Suppressor macrophage treated with lipopolysaccharide for 1 hour (primary cell): ENCODE data around the gene REV1.
"Not testable (repeated sequence)": the region's sequence is repeated elsewhere in the genome, so short reads cannot be mapped to it uniquely, and the experiment has no call there.

Experiments
- DNase-seq, 3 donors: peaks; one replicate each; pipeline ENCODE4 v3.0.0-alpha.2; 2020 to 2022

The REV1 gene

DNA sequence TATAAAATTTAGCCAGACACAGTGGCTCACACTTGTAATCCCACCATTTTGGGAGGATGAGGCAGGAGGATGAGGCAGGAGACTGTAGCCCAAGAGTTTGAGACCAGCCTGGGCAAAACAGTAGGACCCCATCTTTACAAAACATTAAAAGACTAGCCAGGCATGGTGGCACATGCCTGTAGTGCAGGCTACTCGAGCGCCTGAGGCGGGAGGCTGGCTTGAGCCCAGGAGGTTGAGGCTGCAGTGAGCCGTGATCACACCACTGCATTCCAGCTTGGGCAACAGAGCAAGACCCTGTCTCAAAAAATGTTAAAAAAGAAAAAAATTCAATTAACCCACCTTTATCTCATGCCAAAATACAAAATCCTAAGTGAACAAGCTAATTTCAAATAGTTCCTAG, 4.0 kb downstream of the REV1 start:
- DNase-seq, result no peak

DNA sequence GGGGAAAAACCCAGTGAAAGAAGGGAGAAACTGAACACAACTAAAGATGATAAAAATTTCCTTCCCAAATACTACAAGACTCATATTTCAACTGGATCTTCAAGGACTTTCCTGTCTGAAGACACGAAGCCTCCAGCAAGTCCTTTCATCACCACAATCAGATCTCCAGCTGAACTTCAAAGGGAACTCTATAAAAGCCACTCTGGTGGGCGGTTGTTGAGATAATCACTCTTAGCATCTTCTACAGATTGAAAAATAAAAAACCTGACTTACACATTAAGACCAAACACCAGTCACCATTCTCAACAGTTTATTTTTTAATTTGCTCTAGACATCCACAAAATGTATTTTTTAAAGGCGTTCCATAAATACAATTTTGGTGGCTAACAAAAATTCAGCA, 4.4 kb downstream of the REV1 start:
- DNase-seq, result peak; percentile 72 to 79 (median 75)

DNA sequence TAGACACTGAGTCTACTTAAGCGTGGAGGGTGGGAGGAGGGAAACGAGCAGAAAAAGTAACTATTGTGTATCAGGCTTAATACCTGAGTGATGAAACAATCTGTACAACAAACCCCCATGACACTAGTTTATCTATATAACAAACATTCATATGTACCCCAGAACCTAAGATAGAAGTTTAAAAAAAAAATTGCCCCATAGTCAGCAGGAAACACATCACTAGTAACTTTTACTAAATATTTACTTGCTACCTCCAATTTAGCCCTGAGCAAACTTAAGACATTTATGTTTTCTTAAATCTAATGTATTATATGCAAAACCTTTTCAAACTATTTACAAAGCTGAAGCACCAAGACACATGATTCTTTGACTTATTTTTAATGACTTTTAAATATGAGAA, 5.6 kb downstream of the REV1 start:
- no peak for DNase-seq

DNA sequence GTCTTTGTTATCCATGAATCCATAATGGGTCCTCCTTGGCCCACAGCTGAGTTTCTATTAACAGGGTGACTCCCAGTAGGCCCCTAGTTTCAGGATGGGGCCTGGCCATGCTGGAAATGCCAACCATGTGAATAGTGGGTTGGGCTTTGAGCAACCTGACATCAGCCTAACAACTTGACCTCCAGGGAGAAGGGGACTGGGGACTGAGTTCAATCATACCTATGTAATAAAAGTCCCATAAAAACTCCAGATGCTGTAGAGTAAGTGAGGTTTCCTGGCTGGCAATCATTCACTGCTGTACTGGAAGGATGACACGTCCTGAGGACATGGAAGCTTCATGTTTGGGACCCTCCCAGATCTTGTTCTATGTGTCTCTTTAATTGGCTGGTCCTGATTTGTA, 7.9 kb downstream of the REV1 start:
- DNase-seq, result peak in 2 of 3 donors; percentile 31 to 49

DNA sequence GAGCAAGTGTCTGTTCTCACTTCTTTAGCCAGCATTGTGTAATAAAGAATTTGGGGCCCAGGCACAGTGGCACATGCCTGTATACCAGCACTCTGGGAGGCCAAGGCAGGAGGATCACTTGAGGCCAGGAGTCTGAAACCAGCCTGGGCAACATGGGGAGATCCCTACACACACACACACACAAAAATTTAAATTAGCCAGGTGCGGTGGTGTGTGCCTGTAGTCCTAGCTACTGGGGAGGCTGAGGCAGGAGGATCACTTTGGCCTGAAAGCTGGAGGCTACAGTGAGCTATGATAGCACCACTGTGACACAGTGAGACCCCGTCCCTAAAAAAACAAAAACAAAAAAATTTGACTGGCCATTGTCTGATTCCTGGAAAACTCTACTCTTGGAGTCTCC, 8.3 kb downstream of the REV1 start:
- no peak for DNase-seq

DNA sequence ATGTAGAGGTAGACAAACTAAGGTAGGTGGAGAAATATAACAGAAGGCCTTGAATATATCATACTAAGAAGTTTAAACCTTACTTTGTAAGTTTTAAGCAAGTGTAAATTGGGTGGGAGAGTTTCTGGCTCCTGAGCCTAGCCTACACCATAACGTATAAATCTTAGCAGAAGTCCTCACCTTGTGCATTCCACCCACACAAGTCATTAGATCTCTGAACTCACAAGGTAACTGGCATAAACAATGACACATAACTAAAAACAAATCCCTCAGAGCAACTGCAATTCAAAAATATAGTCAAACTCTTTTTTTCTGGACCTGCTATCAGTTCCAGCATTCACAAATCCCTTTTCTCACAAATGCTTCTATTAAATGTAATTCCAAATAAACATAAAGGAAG, 9.4 kb downstream of the REV1 start:
- DNase-seq, result no peak

DNA sequence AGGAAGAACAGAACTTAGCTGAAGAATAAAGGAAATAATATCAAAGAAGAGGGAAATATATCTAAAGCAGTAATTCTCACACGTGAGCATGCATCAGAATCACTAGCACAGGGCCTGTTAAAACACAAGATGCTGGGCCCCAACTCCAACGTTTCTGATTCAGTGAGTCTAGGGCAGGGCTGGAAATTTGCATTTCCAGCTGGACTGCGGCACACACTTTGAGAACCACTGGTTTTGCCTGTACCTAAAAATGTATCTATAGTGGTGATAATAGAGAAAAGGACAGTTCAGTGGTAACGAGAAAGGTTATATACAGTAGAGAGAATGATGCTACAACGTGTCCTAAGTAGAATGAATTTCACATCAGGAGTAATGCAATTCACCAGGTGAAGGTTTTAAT, 11.2 kb downstream of the REV1 start:
- DNase-seq, result peak; percentile 20 to 39 (median 32)

DNA sequence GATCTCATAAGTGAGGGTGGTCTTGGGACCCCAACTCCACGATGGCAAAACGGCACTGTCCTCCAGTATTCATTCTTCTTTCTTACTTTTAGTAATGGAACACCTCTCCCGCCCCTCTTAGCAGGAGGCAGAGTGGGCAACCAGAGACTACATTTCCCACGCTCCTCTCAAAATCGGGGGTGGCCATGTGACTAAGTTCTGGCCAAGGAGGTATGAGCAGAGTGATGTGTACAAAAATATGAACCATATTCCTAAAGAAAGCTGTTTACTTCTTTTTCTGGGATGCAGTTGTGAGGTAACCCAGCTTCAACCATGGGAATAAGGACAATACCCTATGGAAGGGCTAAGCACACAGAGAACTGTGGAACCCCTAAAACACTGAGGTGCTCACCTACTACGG, 12.8 kb downstream of the REV1 start:
- DNase-seq, result no peak

DNA sequence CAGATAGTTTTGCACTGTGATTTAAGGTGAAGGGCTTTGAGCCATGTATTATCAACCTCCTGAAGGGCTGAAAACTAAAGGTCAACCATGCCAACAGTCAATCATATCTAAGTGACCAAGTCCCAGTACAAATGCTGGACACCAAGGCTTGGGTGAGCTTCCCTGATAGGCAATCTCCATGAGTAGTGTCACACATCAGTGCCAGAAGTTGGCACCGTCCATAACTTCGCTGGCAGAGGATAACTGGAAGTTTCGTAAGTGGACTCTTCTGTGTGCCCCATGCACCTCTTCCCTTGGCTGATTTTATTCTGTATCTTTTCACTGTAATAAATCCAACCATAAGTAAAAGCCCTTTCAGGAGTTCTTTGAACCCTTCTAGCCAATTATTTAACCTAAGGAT, 13.2 kb downstream of the REV1 start:
- DNase-seq, result no peak

DNA sequence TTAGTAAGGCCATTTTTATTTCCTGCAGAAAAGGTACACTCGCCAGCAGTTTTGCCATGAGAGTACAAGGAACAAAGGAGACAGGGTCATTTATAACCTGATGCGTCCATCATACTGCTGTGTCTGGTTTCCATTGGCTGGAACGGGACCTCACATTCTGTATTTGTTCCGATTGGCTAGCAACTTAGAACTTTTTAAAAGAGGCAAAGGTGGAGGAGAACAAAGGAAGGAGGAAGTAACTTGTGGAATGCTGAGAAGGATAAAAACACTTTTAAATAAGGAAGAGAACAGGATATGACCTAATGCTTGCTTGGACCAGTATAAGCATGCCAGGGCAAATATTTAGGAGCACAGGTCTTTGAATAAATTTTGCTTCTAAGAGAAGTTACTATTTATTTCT, 14.7 kb downstream of the REV1 start:
- DNase-seq, result not testable (repeated sequence)

DNA sequence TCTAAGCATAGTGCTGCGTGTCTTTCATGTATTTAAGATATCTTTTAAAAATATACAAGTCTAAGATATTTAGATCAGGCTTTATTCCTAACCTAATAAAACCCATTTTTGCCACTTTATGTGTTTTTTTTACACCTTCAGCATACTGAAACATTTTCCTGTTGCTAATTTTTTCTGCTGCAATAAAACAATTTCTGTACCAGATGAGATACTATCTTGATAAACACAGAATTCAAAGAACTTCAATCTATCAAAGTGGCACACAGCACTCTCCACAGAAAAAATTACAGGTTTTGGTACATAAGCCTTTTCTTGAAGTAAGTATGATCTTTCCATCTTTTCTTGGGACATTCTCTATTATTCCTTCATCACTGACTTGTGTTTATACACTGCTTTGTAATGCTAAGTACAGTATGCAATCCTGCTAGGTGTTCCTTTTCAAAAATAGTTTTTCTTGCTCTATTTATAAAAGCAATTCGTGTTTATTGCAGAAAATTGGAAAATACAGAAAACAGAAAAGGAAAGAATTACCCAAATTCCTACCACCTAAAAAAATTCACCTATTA, 16.2 kb downstream of the REV1 start:
- DNase-seq, result no peak

DNA sequence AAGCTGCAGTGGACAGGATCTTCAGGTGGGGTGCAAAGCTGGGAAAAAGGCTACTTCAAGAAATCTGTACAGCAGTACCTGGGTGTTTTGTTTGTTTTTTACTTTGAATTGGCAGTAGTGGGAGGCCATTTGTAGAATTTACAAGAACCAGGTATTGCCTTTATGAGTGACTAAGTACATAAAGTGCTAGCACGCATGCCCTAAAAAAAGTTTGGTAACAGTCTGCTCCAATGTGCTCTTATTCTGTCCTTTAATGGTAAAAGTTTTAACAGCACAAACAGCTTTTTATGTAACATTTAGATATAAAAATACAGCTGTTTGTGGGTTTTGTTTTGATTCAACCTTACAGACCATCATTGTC, 17.2 kb downstream of the REV1 start:
- no peak for DNase-seq

DNA sequence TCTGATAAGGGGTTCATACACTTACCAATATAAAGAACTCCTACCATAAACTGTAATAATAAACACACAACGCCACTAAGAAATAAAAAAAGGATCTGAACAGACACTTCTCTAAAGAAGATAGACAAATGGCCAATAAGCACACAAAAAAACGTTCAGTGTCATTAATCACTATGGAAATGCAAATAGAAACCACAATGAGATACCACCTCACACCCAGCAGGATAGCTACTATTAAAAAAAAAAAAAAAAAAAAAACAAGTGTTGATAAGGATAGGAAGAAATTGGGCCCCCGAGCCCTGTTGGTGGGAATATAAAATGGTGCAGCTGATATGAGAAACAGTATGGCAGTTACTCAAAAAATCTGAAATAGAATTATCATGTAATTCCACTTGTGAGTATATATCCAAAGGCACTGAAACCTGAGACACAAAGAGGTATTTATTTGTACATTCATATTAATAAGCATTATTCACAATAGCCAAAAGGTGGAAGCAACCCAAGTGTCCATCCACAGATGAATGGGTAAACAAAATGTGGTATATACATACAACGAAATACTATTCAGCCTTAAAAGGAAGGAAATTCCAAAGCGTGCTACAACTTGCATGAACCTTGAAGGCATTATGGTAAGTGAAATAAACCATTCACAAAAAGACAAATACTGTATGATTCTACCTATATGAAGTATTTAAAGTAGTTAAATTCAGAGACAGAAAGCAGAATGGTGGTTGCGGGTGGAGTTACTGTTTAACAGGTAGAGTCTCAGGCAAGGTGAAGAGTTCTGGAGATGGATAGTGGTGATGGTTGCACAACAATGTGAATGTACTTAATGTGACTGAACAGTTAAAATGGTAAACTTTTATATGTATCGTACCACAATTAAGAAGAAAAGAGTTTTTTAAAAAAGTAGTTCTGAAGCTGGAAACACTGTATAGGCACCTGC, 17.9 kb downstream of the REV1 start:
- no peak for DNase-seq

DNA sequence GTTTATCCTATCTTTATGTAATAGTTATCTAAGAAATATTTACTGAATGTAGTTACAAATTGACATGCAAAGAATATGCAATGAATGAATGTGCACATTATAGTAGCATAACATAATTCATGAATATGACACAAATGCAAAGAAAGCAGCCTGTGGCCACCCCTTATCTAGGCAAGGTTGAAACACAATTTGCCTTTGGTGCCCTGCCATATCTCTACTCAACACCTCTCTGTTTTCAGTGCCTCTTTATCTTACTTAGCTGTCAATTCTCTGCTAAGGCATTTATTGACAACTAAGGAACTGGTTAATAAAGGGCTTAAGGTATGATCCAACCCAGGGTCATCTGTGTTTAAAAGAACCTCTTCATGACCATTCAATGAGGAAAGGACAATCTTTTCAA, 18.9 kb downstream of the REV1 start:
- DNase-seq, result no peak

DNA sequence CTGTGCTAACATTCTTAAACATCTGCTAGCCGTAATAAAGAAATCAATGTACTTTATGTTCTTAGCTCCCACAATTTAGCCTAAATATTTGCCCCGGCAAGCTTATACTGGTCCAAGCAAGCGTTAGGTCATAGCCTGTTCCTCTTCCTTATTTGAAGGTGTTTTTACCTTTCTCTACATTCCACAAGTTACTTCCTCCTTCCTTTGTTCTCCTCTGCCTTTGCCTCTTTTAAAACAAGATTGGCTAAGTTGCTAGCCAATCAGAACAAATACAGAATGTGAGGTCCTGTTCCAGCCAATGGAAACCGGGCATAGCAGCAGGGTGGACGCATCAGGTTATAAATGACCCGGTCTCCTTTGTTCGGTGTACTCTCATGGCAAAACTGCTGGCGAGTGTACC, 19.4 kb downstream of the REV1 start:
- not testable (repeated sequence) for DNase-seq

DNA sequence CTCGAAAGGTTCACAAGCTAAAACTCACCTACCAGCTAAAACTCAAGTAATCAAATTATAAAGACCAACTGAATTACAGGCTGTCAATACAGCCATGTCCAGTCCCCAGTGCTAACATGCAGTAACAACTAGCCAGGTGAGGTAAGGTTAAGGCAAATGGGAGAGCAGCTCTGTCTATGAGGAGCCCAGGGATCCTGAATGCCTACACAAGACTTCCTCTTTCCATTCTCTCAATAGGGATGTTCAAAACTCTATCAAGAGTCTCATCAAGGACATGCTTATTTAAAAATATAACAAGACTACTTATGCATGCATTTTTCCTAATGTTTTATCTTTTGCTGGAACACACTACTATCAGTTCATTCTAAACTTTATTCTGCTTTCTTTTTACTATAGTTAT, 20.4 kb downstream of the REV1 start:
- DNase-seq, result no peak

DNA sequence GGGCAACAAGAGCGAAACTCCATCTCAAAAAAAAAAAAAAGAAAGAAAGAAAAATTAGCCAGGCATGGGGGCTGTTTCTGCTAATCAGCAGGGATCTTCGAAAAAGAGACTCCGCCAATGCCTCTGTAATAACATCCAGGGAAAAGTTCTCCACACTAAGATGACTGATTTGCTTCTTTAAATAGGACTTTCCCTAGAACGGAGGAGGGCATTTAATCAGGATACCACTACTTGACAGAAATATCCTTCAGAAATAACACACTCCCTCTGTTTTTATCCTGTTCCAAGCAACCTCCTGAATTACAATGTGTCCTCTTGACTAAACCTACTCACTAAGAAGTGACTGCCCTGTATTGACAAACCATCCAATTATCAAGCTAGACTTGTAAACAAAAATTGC, 21.7 kb downstream of the REV1 start:
- no peak for DNase-seq

DNA sequence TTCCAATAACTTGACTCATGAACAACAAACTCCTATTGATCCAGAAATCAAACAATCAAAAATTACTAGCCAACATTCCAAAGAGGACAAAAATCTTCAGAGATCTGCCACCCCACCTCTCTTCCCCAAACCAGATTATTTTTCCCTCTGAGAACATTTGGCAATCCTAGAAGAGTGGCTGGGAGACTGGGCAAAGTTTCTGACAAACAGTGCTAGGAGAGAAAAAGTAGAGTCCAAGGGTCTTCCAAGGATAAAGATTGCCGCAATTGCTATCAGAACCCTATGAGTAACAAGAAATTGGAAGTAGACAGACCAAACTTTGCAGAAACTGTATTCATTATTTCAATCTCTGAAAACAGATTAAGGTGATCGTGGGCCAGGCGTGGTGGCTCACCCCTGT, 22.4 kb downstream of the REV1 start:
- no peak for DNase-seq

DNA sequence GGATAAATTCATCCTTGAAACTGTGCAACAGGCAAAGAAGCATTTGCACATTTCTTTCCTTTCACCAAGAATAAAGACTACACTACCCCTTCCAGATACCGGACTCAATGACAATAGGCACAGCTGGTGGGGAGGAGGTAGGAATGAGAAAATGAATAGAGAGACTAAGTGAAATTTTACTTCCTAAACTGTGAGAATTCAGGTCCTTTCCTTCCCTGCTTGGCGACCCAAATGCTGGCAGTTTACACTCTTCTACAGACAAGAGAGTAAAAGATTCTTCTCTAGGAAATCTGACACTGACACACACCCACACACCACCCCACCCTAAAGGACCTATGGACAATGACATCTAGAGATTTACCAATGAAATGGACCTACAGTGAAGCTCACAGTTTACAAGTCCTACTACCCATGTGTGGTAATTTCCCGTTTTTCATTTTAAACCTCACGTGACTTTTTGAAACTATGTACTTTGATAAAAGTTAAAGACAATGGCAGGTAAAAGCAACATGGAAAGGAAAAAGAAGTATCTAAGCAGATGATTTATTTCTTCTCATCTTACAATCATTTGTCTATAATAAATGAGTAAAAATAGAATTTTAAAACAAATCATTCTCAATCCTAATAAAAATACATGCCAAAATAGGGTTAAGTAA, 27.9 kb downstream of the REV1 start:
- no peak for DNase-seq

DNA sequence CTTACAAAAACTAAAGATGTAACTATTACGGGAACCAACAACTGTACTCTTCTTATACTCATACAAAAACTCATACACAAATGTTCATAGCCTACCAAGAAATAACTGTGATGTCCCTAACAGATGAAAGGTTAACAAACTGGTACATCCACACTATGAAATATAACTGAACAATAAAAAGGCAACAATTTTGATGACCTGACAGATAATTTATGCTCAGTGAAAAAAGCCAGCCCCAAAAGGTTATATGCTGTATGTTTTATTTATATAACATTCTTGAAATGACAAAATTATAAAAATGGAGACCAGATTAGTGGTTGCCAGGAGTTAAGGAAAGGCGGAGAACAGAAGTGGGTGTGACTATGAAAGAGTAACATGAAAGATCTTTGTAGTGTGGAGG, 31.3 kb downstream of the REV1 start:
- no peak for DNase-seq

DNA sequence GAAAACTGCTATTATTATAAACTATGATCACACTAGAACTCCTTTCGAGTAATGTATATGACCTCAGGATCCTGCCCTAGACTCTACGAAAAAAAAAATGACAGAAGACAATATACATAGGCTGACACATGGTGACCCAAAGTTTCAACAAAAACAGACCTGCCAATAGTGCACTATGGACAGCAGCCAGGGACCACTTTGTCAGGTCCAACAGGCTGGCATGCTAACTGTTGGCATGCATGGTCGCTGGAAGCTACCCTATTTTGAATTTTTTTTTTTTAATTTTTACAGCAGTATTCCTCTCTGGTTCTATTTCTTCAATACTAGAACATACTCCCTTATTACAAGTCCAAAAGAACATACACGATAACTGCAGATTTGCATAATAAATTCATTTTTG, 38.1 kb downstream of the REV1 start:
- DNase-seq, result no peak

DNA sequence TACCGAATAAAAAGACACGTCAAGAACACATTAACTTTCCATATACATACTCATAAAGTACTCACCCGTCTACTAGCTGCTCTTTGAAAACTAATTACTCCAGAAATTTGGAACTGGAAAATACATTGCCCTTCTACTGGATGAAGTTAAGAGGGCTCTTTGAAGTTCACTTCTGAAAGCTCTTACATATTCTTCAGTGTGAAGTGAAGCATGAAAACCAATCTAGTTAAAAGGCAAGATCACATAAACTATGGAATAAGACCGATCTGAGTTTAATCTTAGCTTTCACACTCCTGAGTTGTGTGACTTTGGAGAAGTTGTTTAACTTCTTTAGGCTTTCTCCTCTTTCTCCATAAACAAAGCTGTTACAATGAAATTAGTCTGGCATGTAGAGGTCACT, 38.5 kb downstream of the REV1 start:
- no peak for DNase-seq

DNA sequence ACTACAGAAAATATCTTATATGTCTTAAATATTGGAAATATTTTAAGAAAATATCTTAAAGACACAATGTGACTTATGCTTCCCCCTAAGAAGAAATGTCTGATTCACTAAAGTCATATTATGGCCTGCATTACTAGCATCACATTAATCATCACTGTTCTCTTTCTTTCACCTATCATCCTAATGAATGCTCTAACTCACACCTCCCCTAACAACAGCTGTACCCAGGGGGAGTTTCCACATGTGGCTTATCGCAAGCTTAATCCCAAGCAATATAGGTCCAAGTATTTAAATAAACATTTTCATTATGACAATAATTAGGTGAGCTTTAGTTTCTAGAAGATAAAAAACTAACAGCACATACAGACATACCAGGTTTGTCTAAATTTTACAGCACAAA, 39.6 kb downstream of the REV1 start:
- DNase-seq, result no peak

DNA sequence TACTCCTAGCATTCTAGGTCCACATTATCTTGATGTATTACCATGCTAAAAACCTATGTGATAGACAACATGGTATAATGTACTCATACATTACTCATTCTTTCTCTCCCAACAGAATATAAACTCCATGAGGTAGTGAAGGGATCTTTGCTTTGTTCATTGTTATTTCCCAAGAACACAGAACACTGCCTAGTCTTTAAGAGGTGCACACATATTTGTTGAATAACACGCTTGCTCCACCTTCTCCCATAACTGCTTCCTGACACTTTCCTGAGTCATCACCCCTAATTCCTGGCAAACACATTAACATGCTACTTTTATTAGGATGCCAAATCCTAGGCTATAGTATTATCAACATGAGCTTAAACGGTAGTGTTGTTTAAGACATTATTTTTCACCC, 41.3 kb downstream of the REV1 start:
- DNase-seq, result no peak
